Activated naive CD4-positive, alpha-beta T cell treated with Interleukin-2 at 50 U/mL for 16 hours (primary cell): ENCODE results near the gene SEM1.
"Not testable (repeated sequence)": the region's sequence is repeated elsewhere in the genome, so short reads cannot be mapped to it uniquely, and the experiment has no call there.

Experiments
- DNase-seq: peaks from one replicate; pipeline ENCODE4 v3.0.0-alpha.2; 2020

Gene SEM1

DNA sequence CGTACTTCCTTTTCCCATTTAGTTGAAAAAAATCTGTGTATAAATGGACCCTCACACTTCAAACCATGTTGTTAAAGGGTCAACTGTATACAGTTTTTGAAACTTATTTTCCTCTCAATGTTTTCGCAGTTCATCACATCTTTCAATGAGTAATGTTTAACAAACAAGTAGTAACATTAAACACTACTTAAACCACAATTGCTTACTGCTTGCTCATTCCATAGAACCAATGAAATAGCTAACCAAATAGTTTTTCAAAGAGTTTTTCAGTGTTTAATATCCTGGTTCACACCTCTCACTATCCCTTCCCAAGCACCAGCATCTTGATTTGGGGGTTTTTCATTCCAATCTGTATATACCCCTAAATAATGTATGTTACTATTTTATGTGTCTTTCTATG lies 9.1 kb downstream of the SEM1 start:
- no peak for DNase-seq

- no peak for DNase-seq
Measured at GRCh38 chr7:96699219-96699871, 10.3 kb downstream of the SEM1 start.

DNA sequence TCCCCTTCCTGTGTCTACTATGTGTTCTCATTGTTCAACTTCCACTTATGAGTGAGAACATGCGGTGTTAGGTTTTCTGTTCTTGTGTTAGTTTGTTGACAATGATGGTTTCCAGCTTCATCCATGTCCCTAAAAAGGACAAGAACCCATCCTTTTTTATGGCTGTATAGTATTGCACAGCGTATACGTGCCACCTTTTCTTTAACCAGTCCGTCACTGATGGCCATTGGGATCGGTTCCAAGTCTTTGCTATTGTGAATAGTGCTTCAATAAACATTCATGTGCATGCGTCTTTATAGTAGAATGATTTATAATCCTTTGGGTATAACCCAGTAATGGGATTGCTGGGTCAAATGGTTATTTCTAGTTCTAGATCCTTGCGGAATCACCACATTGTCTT lies 11.2 kb downstream of the SEM1 start:
- not testable (repeated sequence) for DNase-seq

GRCh38 chr7:96697822-96698221 lies 11.8 kb downstream of the SEM1 start:
- DNase-seq = no peak

GRCh38 chr7:96695581-96695980 lies 14.1 kb downstream of the SEM1 start:
- DNase-seq = no peak

GRCh38 chr7:96694082-96694481 lies 15.6 kb downstream of the SEM1 start:
- no peak for DNase-seq

GRCh38 chr7:96691702-96692101 lies 17.9 kb downstream of the SEM1 start:
- DNase-seq = no peak

GRCh38 chr7:96689414-96689813 lies 20.2 kb downstream of the SEM1 start:
- no peak for DNase-seq

DNA sequence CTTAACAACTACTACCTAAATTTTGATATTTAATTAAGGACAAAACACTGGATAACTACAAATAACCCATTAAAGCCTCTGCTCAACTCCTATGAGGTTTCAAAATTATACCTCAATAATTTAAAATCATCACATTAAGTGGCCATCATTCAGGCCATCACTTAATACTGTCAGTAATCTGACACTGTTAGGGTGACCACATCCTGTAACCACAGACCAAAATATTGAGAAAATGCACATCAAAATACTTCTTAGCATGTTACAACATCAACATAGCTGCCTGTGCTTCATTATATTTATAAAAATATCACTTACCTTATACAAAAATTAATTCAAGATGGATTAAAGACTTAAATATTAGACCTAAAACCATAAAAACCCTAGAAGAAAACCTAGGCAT lies 23.3 kb downstream of the SEM1 start:
- DNase-seq = no peak

GRCh38 chr7:96685755-96686154 lies 23.9 kb downstream of the SEM1 start:
- no peak for DNase-seq

DNA sequence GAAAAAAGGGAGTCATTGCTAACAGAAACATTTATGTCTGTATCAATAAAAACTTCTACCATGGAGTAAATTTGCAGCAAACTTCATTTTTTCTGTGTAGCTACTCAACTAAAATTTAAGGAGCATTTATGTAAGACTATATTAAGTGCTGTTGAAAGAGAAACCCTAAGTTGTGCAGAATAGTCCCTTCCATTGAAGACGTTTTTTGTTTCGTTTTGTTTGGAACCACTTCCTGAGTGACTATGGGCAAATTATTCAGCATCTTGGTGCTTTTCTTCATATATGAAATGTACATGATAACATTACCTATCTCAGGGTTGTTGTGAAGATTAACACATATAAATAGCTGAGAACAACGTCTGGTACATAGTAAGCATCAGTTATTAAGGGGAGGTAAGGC lies 24.3 kb downstream of the SEM1 start:
- DNase-seq = no peak

GRCh38 chr7:96679886-96680285 lies 29.8 kb downstream of the SEM1 start:
- DNase-seq = no peak

- no peak for DNase-seq
Measured at GRCh38 chr7:96676919-96677318, 32.7 kb downstream of the SEM1 start.

DNA sequence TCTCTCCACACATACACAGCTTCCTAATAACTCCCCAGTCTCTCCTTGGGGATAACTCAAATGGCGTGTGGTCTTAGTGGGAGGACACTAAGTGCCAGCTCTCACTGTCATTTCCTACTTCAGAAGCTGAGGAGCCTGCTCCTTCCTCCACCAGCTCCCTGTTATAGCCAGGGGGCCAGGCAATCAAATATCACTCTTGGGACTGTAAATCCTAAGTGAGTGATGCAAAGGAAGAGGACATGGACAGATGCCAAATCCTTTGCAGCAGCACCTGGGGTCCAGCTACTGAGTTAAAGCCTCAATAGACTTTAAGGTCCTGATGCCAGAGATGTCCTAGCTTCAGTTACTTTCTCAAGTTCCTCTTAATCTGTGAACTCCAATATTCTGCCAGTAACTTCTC lies 34.1 kb downstream of the SEM1 start:
- DNase-seq = no peak

- no peak for DNase-seq
Measured at GRCh38 chr7:96674565-96674964, 35.1 kb downstream of the SEM1 start.

DNA sequence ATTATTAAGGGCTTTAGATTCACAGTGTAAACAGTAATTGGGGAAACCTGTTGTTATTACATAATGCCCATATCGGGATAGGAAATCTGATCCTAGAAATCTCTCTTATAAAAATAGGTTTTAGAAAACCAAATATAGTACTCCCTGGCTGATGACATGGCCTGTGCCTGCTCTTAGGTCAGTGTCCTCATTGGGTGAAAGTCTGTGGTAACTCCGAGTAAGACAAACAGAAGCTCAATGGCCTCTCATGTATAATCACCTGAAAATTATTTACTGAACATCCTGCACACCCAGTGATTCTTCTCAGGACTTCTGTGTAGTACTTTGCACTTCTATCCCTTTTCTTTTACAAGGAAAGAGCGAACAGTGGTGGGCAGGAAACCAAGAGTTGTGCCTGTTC lies 37.8 kb downstream of the SEM1 start:
- DNase-seq = no peak

GRCh38 chr7:96670338-96671289 lies 39.0 kb downstream of the SEM1 start:
- DNase-seq = no peak

DNA sequence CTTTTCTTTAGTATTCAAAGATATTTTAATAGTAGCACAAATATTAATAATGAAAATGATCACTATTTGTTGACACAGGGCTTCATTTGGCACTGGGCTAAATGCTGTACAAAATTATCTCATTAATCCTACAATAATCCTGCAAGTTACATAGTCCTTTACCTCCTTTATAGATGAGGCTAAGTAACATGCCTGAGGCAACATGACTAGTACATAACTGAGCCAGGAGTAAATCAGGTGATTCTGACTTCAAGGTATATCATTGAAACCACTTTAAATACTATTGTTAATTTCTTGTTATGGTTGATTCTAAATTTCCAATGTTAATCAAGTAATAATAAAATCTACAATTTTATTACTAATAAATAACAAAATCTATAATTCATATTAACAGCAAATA lies 39.8 kb downstream of the SEM1 start:
- no peak for DNase-seq

GRCh38 chr7:96667026-96667425 lies 42.6 kb downstream of the SEM1 start:
- DNase-seq = no peak

GRCh38 chr7:96665689-96666088 lies 44.0 kb downstream of the SEM1 start:
- DNase-seq = no peak

- DNase-seq = no peak
Measured at GRCh38 chr7:96664793-96665192, 44.9 kb downstream of the SEM1 start.

DNA sequence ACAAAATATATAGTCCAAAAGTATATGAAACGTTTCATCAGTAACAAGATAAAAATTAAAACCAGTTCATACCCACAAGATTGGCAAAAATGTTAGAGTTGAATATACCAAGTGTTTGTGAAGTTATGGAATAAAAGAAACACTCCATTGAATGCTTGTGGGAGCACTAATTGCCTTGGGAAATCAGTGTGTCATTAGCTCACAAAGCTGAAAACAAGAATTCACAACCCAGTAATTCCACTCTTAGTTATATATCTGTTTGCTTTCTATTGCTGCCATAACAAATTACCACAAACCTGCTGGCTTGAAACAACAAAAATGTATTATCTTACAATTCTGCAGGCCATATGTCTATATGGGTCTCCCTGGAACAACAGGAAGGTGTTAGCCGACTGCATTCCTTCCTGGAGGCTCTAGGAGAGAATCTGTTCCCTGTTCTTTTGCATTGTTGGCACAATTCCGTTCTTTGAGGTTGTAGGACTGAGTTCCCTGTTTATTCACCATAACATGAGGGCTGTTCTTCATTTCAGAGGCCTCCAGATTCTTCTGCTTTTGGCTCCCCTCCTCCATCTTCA lies 45.7 kb downstream of the SEM1 start:
- no peak for DNase-seq

DNA sequence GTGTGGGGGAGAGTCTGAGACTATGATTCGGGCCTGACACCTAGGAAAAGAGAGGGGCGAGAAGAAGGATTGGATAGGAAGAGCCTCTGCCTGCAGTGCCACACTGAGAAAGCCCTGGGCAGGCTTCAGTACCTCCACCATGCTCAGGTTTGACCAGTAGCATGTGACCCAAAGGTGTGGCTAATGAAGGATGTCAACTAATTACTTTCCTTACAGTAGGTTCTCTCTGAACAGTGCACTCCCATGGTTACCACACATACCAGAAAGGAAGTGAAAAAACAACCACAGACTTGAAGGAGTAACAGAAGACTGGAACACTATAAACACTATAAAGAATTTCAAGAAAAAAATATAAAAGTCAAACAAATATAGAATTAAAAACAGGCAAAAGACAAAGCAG lies 46.2 kb downstream of the SEM1 start:
- DNase-seq = no peak

GRCh38 chr7:96662151-96662550 lies 47.5 kb downstream of the SEM1 start:
- DNase-seq = not testable (repeated sequence)
